Measurements from ENCODE around the gene VGLL4.
"Not testable (repeated sequence)": the region's sequence is repeated elsewhere in the genome, so short reads cannot be mapped to it uniquely, and the experiment has no call there.

Gene VGLL4

DNA sequence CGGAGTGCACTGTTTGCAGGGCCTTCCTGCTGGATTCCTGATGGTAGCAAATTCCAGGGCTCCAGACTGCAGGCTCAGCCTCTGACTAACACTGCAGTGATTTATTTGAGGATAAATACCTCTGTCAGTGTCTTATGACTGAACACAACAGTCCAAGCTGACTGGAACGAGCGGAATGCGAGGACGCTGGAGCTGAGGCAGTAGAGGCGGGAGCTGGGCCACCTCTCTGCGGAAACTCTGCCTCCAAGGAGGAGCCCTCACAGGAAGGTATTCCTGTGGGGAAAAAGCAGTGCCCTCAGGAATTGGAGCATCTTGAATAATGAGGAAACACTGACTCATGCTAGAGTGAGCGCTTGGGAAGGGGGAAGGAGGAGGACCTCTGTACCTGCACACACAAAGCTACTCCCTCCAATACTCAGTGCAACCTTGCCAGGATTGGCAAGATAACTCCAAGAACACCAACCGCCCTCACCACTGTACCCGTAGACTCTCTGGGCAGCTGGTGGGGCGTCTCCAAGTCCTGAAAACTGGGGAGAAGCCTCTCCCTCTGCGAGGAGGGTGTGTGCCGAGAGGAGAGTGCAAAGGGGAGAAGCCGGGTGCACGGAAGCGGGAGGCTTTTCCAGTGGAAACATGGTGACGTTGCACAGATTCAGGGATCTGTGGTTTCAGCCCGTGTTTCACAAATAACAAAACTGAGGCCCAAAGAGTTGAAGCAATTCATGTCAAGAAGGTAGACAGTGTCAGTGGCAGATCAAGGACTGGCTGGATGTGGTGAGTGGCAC lies 43.0 kb downstream of the VGLL4 start:
- Histone ChIP-seq H3K9me3 (ENCODE audit: control insufficient read depth, low read length) (no peaks in the 10 kb centered on the region), H3K4me1 (peaks cover 15% of the 10 kb centered on the region), H3K4me3 (ENCODE audit: low read depth, low read length) (no peak overlapping the region), H3K9ac (no peak overlapping the region), H3K36me3 (ENCODE audit: control insufficient read depth, insufficient read depth, low read length) (no peaks in the 10 kb centered on the region), H3K79me2 (peaks cover 9% of the 10 kb centered on the region), H3K27ac (peak overlapping the region; percentile 71), H2AFZ (peak overlapping the region; percentile 65), H3K4me2 (ENCODE audit: low read length) (no peak overlapping the region), H3K27me3 (ENCODE audit: control insufficient read depth, insufficient read depth, low read length) (no peaks in the 10 kb centered on the region)
- TF ChIP-seq, protein P1, sequence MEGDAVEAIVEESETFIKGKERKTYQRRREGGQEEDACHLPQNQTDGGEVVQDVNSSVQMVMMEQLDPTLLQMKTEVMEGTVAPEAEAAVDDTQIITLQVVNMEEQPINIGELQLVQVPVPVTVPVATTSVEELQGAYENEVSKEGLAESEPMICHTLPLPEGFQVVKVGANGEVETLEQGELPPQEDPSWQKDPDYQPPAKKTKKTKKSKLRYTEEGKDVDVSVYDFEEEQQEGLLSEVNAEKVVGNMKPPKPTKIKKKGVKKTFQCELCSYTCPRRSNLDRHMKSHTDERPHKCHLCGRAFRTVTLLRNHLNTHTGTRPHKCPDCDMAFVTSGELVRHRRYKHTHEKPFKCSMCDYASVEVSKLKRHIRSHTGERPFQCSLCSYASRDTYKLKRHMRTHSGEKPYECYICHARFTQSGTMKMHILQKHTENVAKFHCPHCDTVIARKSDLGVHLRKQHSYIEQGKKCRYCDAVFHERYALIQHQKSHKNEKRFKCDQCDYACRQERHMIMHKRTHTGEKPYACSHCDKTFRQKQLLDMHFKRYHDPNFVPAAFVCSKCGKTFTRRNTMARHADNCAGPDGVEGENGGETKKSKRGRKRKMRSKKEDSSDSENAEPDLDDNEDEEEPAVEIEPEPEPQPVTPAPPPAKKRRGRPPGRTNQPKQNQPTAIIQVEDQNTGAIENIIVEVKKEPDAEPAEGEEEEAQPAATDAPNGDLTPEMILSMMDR (IDR thresholded peaks at IDR 0.05), result no peak

DNA sequence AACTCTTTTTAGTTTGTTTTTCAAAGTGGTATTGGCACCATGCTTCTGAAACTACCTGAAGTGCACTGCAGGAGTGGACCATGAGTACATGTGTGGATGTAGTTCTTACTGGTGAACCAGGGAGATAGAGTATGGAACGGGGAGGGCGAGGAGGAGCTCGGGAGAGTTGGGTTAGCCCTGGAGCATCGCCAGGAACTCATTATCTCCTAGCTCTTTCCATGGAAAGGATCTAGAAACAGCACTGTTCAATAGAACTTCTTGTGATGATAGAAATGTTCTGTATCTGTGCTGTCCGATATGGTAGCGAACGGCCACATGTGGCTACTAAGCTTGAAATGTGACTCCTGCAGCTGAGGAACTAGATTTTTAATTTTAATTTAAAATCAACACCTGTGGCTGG lies 47.3 kb downstream of the VGLL4 start:
- Histone ChIP-seq H3K27ac (no peak overlapping the region), H3K36me3 (ENCODE audit: control insufficient read depth, insufficient read depth, low read length) (no peaks in the 10 kb centered on the region), H3K27me3 (ENCODE audit: control insufficient read depth, insufficient read depth, low read length) (no peaks in the 10 kb centered on the region), H3K4me2 (ENCODE audit: low read length) (no peak overlapping the region), H2AFZ (no peak overlapping the region), H3K9me3 (ENCODE audit: control insufficient read depth, low read length) (no peaks in the 10 kb centered on the region), H3K79me2 (peaks cover 28% of the 10 kb centered on the region), H3K9ac (no peak overlapping the region), H3K4me3 (ENCODE audit: low read depth, low read length) (no peak overlapping the region), H3K4me1 (peaks cover 27% of the 10 kb centered on the region)
- TF ChIP-seq, protein P1 (IDR thresholded peaks at IDR 0.05), result no peak

DNA sequence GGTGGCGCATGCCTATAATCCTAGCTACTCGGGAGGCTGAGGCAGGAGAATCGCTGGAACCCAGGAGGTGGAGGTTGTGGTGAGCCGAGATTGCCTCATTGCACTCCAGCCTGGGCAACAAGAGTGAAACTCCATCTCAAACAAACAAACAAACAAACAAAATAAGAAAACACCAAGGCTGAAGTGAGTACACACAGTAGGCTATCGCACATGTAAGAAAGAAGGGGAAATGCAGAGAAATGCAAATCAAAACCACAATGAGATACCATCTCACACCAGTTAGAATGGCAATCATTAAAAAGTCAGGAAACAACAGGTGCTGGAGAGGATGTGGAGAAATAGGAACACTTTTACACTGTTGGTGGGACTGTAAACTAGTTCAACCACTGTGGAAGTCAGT lies 48.7 kb downstream of the VGLL4 start:
- H2AFZ ChIP-seq; H3K4me2 ChIP-seq (ENCODE audit: low read length); H3K27me3 ChIP-seq (ENCODE audit: control insufficient read depth, insufficient read depth, low read length); H3K9ac ChIP-seq; H3K27ac ChIP-seq; H3K36me3 ChIP-seq (ENCODE audit: control insufficient read depth, insufficient read depth, low read length); H3K9me3 ChIP-seq (ENCODE audit: control insufficient read depth, low read length); H3K4me3 ChIP-seq (ENCODE audit: low read depth, low read length): not testable (repeated sequence)
- Histone ChIP-seq H3K79me2 (peaks cover 32% of the 10 kb centered on the region), H3K4me1 (peaks cover 29% of the 10 kb centered on the region)

DNA sequence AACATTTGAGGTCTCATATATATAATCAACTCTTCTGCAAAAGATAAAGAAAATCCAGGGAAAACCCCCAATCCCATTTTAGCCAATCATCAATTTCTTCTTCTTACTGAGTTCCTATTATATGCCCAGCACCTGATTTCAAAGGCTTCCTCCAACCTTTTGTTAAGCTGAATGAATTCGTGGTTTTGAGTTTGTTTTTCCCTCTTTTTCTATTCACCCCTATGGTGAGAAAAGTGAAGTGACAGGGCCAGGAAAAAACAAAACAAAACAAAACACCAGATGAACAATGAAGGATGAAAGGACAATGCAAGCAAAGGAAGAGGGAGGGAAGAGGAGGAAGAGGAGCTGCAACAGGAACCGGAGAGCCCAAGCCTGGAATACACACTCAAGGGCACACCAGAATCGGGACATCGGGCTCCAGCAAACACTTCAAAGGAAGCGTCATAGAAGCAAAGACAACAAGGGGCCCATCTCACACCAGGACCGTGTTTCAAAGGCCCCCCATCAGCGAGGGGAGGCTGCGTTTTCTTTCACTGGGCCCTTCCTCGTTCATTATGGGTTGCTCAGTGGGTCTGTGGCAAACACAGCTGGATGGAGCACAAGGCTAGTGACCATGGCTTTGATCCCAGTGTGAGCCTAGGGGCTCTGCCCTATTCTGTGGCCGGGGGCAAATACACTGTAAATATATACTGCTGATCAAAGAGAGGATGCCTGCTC lies 50.2 kb downstream of the VGLL4 start:
- Histone ChIP-seq H3K4me1 (peaks cover 29% of the 10 kb centered on the region), H3K4me2 (ENCODE audit: low read length) (no peak overlapping the region), H3K9me3 (ENCODE audit: control insufficient read depth, low read length) (no peaks in the 10 kb centered on the region), H3K4me3 (ENCODE audit: low read depth, low read length) (no peak overlapping the region), H3K9ac (no peak overlapping the region), H2AFZ (no peak overlapping the region), H3K27ac (peak overlapping the region; percentile 5), H3K36me3 (ENCODE audit: control insufficient read depth, insufficient read depth, low read length) (no peaks in the 10 kb centered on the region), H3K79me2 (peaks cover 40% of the 10 kb centered on the region), H3K27me3 (ENCODE audit: control insufficient read depth, insufficient read depth, low read length) (no peaks in the 10 kb centered on the region)
- TF ChIP-seq, protein P1 (IDR thresholded peaks at IDR 0.05), result no peak

DNA sequence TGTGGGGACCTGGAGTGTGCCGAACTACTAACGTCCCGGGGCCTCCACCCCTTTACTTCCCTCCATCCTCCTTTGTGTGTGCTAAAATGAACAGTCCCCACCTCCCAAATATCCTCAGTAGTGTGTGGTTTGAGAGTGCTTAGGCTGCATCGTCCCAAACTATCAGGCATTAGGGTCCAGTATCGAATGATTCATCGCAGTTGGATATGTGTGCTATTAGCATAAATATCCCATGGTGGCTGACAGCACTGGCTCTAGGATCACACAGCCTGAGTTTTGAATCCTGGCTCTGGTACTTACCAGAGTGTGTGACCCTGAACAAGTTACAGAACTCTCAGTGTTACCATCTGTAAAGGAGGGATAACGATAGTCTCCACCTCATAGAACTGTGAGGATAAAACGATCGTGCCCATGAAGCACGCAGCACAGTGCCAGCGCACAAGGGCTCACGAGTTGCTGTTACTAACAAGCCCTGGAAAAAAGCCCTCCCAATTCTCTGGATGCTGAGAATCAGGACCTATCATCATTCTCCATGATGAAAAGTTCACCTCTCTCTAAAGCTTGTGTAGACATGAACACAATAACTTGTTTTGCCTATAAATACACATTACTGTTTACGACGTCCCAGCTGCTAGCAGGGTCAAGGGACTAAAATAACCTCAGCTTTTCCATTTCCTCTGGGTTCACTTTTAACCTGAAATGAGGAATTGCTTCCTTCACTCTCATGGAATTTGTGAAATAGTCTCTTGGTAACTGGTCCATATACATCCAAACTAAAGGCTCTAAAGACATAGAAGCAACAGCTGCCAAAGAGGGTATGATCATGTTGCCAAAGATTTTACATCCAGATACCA lies 51.0 kb downstream of the VGLL4 start:
- peak overlapping the region; percentile 83 for H3K27ac ChIP-seq
- no peak overlapping the region for H3K4me2 ChIP-seq (ENCODE audit: low read length)
- H3K36me3 ChIP-seq (ENCODE audit: control insufficient read depth, insufficient read depth, low read length), result no peaks in the 10 kb centered on the region
- H3K27me3 ChIP-seq (ENCODE audit: control insufficient read depth, insufficient read depth, low read length), result no peaks in the 10 kb centered on the region
- no peaks in the 10 kb centered on the region for H3K9me3 ChIP-seq (ENCODE audit: control insufficient read depth, low read length)
- H3K79me2 ChIP-seq, result peaks cover 43% of the 10 kb centered on the region
- H3K4me1 ChIP-seq, result peaks cover 29% of the 10 kb centered on the region
- no peak overlapping the region for H2AFZ ChIP-seq
- no peak overlapping the region for H3K4me3 ChIP-seq (ENCODE audit: low read depth, low read length)
- no peak overlapping the region for H3K9ac ChIP-seq
- TF ChIP-seq, protein P1 (IDR thresholded peaks at IDR 0.05), result no peak
